ENCODE data around the gene TP53TG3E.
"Not testable (repeated sequence)": the region's sequence is repeated elsewhere in the genome, so short reads cannot be mapped to it uniquely, and the experiment has no call there.

The TP53TG3E gene, protein sequence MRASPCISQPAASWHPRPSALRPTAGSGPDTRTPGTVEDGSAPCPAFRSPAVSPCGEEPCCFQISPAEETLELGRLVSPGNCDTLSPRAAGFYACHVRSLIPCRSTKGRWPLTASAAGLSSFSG

GRCh38 chr16:33304006-33304405, at the start of gene TP53TG3E:
Gene TP53TG3E (plus strand): TSS chr16:33304306. CDS start chr16:33304374, 68 bp downstream.
- DNase-seq = not testable (repeated sequence)

DNA sequence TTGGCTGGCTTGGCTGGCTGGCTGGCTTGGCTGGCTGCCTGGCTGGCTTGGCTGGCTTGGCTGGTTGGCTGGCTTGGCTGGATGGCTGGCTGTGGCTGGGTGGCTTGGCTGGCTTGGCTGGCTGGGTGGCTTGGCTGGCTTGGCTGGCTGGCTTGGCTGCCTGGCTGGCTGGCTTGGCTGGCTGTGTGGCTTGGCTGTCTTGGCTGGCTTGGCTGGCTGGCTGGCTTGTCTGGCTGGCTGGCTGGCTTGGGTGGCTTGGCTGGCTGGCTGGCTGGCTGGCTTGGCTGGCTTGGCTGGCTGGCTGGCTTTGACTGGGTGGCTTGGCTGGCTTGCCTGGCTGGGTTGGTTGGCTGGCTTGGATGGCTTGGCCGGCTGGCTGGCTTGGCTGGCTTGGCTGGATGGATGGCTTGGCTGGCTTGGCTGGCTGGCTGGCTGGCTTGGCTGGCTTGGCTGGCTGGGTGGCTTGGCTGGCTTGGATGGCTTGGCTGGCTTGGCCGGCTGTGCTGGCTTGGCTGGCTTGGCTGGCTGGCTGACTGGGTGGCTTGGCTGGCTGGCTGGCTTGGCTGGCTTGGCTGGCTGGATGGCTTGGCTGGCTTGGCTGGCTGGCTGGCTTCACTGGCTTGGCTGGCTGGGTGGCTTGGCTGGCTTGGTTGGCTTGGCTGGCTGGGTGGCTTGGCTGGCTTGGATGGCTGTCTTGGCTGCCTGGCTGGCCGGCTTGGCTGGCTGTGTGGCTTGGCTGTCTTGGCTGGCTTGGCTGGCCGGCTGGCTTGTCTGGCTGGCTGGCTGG, 32.3 kb downstream of the TP53TG3E start:
- peak; percentile 0 for DNase-seq

DNA sequence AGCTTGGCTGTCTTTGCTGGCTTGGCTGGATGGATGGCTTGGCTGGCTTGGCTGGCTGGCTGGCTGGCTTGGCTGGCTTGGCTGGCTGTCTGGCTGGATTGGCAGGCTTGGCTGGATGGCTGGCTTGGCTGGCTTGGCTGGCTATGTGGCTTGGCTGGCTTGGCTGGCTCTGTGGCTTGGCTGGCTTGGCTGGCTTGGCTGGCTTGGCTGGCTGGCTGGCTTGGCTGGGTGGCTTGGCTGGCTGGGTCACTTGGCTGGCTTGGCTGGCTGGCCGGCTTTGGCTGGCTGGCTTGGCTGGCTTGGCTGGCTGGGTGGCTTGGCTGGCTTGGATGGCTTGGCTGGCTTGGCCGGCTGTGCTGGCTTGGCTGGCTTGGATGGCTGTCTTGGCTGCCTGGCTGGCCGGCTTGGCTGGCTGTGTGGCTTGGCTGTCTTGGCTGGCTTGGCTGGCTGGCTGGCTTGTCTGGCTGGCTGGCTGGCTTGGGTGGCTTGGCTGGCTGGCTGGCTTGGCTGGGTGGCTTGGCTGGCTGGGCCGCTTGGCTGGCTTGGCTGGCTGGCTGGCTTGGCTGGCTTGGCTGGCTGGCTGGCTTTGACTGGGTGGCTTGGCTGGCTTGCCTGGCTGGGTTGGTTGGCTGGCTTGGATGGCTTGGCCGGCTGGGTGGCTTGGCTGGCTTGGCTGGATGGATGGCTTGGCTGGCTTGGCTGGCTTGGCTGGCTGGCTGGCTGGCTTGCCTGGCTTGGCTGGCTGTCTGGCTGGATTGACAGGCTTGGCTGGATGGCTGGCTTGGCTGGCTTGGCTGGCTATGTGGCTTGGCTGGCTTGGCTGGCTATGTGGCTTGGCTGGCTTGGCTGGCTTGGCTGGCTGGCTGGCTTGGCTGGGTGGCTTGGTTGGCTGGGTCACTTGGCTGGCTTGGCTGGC, 33.8 kb downstream of the TP53TG3E start:
- peak; percentile 0 for DNase-seq

DNA sequence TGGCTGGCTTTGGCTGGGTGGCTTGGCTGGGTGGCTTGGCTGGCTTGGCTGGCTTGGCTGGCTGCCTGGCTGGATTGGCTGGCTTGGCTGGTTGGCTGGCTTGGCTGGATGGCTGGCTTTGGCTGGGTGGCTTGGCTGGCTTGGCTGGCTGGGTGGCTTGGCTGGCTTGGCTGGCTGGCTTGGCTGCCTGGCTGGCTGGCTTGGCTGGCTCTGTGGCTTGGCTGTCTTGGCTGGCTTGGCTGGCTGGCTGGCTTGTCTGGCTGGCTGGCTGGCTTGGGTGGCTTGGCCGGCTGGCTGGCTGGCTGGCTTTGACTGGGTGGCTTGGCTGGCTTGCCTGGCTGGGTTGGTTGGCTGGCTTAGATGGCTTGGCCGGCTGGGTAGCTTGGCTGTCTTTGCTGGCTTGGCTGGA, 34.4 kb downstream of the TP53TG3E start:
- DNase-seq = not testable (repeated sequence)

- not testable (repeated sequence) for DNase-seq
Measured at GRCh38 chr16:33339093-33340061, 35.3 kb downstream of the TP53TG3E start.

Data from EL (cell line).